GM19238 (cell line): ENCODE data around the gene RNF213.

ENCODE experiments used
- DNase-seq: peaks from one replicate; pipeline ENCODE4 v3.0.0; 2011; ENCODE audit warnings: low spot score; ENCODE audit not compliant: insufficient read length

The RNF213 gene

GRCh38 chr17:80260791-80261158 is at the start of gene RNF213:
RNF213 (plus strand) TSS chr17:80260852; CDS start chr17:80263682, 2,830 bp downstream.
- DNase-seq, result peak; percentile 78

- DNase-seq, result no peak
Measured at GRCh38 chr17:80212109-80212508, 48.5 kb upstream of the RNF213 start.

GRCh38 chr17:80212511-80212910 is 48.1 kb upstream of the RNF213 start:
- DNase-seq, result no peak

- no peak for DNase-seq
Measured at GRCh38 chr17:80212962-80213642, 47.5 kb upstream of the RNF213 start.

GRCh38 chr17:80213643-80213975 is 47.0 kb upstream of the RNF213 start:
- no peak for DNase-seq

- no peak for DNase-seq
Measured at GRCh38 chr17:80214012-80214877, 46.4 kb upstream of the RNF213 start.

GRCh38 chr17:80214878-80215210 is 45.8 kb upstream of the RNF213 start:
- DNase-seq, result no peak

GRCh38 chr17:80216473-80217456 is 43.9 kb upstream of the RNF213 start:
- no peak for DNase-seq

- no peak for DNase-seq
Measured at GRCh38 chr17:80217703-80218362, 42.8 kb upstream of the RNF213 start.

- DNase-seq, result no peak
Measured at GRCh38 chr17:80218391-80218790, 42.3 kb upstream of the RNF213 start.

GRCh38 chr17:80219013-80219762 is 41.5 kb upstream of the RNF213 start:
- DNase-seq, result peak; percentile 76

- DNase-seq, result peak; percentile 26
Measured at GRCh38 chr17:80219763-80220053, 40.9 kb upstream of the RNF213 start.

GRCh38 chr17:80220054-80220735 is 40.5 kb upstream of the RNF213 start, which contains the start of the genes SGSH and SLC26A11:
SGSH (minus strand) TSS chr17:80220333; CDS start chr17:80220313, 20 bp downstream.
SLC26A11 (plus strand) TSS chr17:80220427; CDS start chr17:80221561, 1,134 bp downstream.
- peak; percentile 86 for DNase-seq

GRCh38 chr17:80220736-80221215 is 39.9 kb upstream of the RNF213 start:
- DNase-seq, result no peak

- DNase-seq, result no peak
Measured at GRCh38 chr17:80221351-80222105, 39.1 kb upstream of the RNF213 start.

- no peak for DNase-seq
Measured at GRCh38 chr17:80222376-80223141, 38.1 kb upstream of the RNF213 start.

- DNase-seq, result no peak
Measured at GRCh38 chr17:80223142-80223815, 37.4 kb upstream of the RNF213 start.
